Adrenal gland (tissue), 5 donors: ENCODE results near the gene FIGNL2.

Experiments used
- CTCF ChIP-seq, 6 experiments: fragments of 450-650 bp in 4 of 6; fragments of 200-600 bp in 2 of 6; sonication (generic) in 1 of 6; IDR thresholded peaks; 1 replicate in 5 of 6; 2 replicates in 1 of 6; pipeline versions ENCODE4 v1.5.1 to v1.8.0; 2016 to 2021; ENCODE audit warnings: antibody characterized with exemption in 6 of 6, mild to moderate bottlenecking in 2 of 6, moderate library complexity in 1 of 6
- POLR2A ChIP-seq, 2 donors: fragments of 450-650 bp; IDR thresholded peaks; one replicate each; pipeline ENCODE4 v1.6.1; 2017; ENCODE audit warnings: antibody characterized with exemption in 2 of 2, mild to moderate bottlenecking in 2 of 2, moderate library complexity in 1 of 2
- donor health status: DM: no; HTN: no; CAD: no.

- TF ChIP-seq CTCF (IDR thresholded peaks at IDR 0.05) (no peak), POLR2A (IDR thresholded peaks at IDR 0.05) (no peak)
Measured at GRCh38 chr12:51866324-51866723, 17.8 kb upstream of the FIGNL2 start.
